ENCODE data around the gene TSPAN5. TPM values are rescaled to one million over a fixed set of nuclear protein-coding genes. Genes with fewer than 3 reads are reported as not detected.
"Not testable (repeated sequence)": the region's sequence is repeated elsewhere in the genome, so short reads cannot be mapped to it uniquely, and the experiment has no call there.

TSPAN5 gene
- polyA plus RNA-seq, 1 donor from 2014 or later = 18.8 TPM

DNA sequence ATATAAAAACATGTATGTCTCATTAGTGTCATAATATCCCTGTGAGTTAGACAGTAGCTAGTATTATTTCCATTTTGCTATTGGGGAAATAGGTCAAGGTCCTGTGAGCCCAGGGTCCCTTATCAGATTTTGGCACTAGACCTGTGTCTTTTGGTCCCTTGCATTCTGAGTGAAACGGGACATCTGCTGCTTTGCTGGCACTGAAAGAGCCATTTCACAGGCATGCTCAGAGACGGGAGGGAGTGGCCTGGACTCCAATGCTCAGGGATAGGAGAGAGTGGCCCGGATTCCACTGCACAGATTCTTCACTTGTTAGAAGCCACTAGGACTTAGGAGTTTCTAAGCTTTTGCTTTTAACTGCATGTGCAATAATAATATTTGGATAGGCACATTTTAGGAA, 177.2 kb downstream of the TSPAN5 start:
- no peaks in the 10 kb centered on the region for H3K79me2 ChIP-seq (replicated peaks; ENCODE audit: insufficient read depth, low read length)
- no peaks in the 10 kb centered on the region for H3F3A ChIP-seq (ENCODE audit: insufficient read depth, low read length, poor library complexity, severe bottlenecking)
- no peaks in the 10 kb centered on the region for H3K9me3 ChIP-seq (ENCODE audit: low read length)
- H3K9me2 ChIP-seq (ENCODE audit: insufficient read depth, low read length) = no peaks in the 10 kb centered on the region
- H3K27me3 ChIP-seq (ENCODE audit: insufficient read depth, low read depth, low read length) = no peaks in the 10 kb centered on the region
- no peak overlapping the region for H3K27ac ChIP-seq (ENCODE audit: low read length)
- H3K36me3 ChIP-seq (ENCODE audit: insufficient read depth, low read length) = no peaks in the 10 kb centered on the region
- no peak overlapping the region for H3K9ac ChIP-seq (ENCODE audit: low read length)
- H3K4me3 ChIP-seq (ENCODE audit: low read length) = no peak overlapping the region
- no peak overlapping the region for H3K4me2 ChIP-seq (ENCODE audit: low read length)
- TF ChIP-seq POLR2AphosphoS5 (IDR thresholded peaks at IDR 0.05) (no peak), EZH2 (IDR thresholded peaks at IDR 0.05; ENCODE audit: borderline replicate concordance, insufficient read depth, low read length, poor library complexity, severe bottlenecking) (no peak), TAF1 (IDR thresholded peaks at IDR 0.05; ENCODE audit: low read depth) (no peak), SMC3 (conservative IDR thresholded peaks at IDR 0.05; ENCODE audit: poor library complexity) (no peak), MXI1 (conservative IDR thresholded peaks at IDR 0.05; ENCODE audit: poor library complexity, severe bottlenecking) (no peak), EP300 (conservative IDR thresholded peaks at IDR 0.05; ENCODE audit: poor library complexity, severe bottlenecking) (no peak), CTCF (IDR thresholded peaks at IDR 0.05; ENCODE audit: poor library complexity, severe bottlenecking) (no peak), RAD21 (conservative IDR thresholded peaks at IDR 0.05) (no peak)
- TF ChIP-seq, protein P1, sequence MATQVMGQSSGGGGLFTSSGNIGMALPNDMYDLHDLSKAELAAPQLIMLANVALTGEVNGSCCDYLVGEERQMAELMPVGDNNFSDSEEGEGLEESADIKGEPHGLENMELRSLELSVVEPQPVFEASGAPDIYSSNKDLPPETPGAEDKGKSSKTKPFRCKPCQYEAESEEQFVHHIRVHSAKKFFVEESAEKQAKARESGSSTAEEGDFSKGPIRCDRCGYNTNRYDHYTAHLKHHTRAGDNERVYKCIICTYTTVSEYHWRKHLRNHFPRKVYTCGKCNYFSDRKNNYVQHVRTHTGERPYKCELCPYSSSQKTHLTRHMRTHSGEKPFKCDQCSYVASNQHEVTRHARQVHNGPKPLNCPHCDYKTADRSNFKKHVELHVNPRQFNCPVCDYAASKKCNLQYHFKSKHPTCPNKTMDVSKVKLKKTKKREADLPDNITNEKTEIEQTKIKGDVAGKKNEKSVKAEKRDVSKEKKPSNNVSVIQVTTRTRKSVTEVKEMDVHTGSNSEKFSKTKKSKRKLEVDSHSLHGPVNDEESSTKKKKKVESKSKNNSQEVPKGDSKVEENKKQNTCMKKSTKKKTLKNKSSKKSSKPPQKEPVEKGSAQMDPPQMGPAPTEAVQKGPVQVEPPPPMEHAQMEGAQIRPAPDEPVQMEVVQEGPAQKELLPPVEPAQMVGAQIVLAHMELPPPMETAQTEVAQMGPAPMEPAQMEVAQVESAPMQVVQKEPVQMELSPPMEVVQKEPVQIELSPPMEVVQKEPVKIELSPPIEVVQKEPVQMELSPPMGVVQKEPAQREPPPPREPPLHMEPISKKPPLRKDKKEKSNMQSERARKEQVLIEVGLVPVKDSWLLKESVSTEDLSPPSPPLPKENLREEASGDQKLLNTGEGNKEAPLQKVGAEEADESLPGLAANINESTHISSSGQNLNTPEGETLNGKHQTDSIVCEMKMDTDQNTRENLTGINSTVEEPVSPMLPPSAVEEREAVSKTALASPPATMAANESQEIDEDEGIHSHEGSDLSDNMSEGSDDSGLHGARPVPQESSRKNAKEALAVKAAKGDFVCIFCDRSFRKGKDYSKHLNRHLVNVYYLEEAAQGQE (IDR thresholded peaks at IDR 0.05; ENCODE audit: borderline replicate concordance) = no peak
- no peaks in the 10 kb centered on the region for H4K20me1 ChIP-seq (ENCODE audit: insufficient read depth)
- no peak overlapping the region for H2AFZ ChIP-seq (ENCODE audit: low read depth, low read length)

DNA sequence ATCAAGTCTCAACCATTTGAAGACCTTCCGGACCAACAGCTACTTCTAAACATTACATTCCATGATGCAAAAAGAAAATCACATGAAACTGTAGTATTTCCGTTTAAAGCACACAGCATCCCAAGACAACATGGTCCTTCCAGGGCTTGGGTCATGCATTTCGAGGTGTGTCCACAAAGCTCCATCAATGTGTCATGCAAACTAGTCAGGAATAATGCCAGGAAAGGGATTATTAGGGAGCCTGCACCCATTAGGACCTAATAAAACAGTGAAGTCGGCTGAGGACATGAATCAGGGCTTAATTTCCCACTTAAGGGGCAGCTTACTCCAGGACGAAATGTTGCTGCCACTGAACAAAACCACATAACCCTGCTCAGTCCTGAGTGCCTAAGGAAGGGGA, 177.9 kb downstream of the TSPAN5 start:
- Histone ChIP-seq H3F3A (ENCODE audit: insufficient read depth, low read length, poor library complexity, severe bottlenecking) (no peaks in the 10 kb centered on the region), H3K9me3 (ENCODE audit: low read length) (no peaks in the 10 kb centered on the region), H3K27me3 (ENCODE audit: insufficient read depth, low read depth, low read length) (no peaks in the 10 kb centered on the region), H2AFZ (ENCODE audit: low read depth, low read length) (no peak overlapping the region), H3K36me3 (ENCODE audit: insufficient read depth, low read length) (no peaks in the 10 kb centered on the region), H3K27ac (ENCODE audit: low read length) (no peak overlapping the region), H3K4me2 (ENCODE audit: low read length) (no peak overlapping the region), H3K9me2 (ENCODE audit: insufficient read depth, low read length) (no peaks in the 10 kb centered on the region), H3K9ac (ENCODE audit: low read length) (no peak overlapping the region), H3K4me3 (ENCODE audit: low read length) (no peak overlapping the region), H4K20me1 (ENCODE audit: insufficient read depth) (no peaks in the 10 kb centered on the region), H3K79me2 (replicated peaks; ENCODE audit: insufficient read depth, low read length) (no peaks in the 10 kb centered on the region)
- TF ChIP-seq EZH2 (IDR thresholded peaks at IDR 0.05; ENCODE audit: borderline replicate concordance, insufficient read depth, low read length, poor library complexity, severe bottlenecking) (no peak), MXI1 (conservative IDR thresholded peaks at IDR 0.05; ENCODE audit: poor library complexity, severe bottlenecking) (no peak), RAD21 (conservative IDR thresholded peaks at IDR 0.05) (no peak), EP300 (conservative IDR thresholded peaks at IDR 0.05; ENCODE audit: poor library complexity, severe bottlenecking) (no peak), POLR2AphosphoS5 (IDR thresholded peaks at IDR 0.05) (no peak), SMC3 (conservative IDR thresholded peaks at IDR 0.05; ENCODE audit: poor library complexity) (no peak), TAF1 (IDR thresholded peaks at IDR 0.05; ENCODE audit: low read depth) (no peak), CTCF (IDR thresholded peaks at IDR 0.05; ENCODE audit: poor library complexity, severe bottlenecking) (no peak)
- TF ChIP-seq, protein P1 (IDR thresholded peaks at IDR 0.05; ENCODE audit: borderline replicate concordance) = no peak

GRCh38 chr4:98479590-98479989, 178.8 kb downstream of the TSPAN5 start:
- H2AFZ ChIP-seq (ENCODE audit: low read depth, low read length); H3K9ac ChIP-seq (ENCODE audit: low read length); H3K9me3 ChIP-seq (ENCODE audit: low read length); H3K9me2 ChIP-seq (ENCODE audit: insufficient read depth, low read length); H4K20me1 ChIP-seq (ENCODE audit: insufficient read depth); H3K79me2 ChIP-seq (replicated peaks; ENCODE audit: insufficient read depth, low read length); H3K36me3 ChIP-seq (ENCODE audit: insufficient read depth, low read length); H3K27ac ChIP-seq (ENCODE audit: low read length); H3K4me2 ChIP-seq (ENCODE audit: low read length); H3K27me3 ChIP-seq (ENCODE audit: insufficient read depth, low read depth, low read length); H3K4me3 ChIP-seq (ENCODE audit: low read length); H3F3A ChIP-seq (ENCODE audit: insufficient read depth, low read length, poor library complexity, severe bottlenecking): not testable (repeated sequence)

All from neural cell (in vitro differentiated cells).